Measurements from ENCODE around the gene PFKFB2.
"Not testable (repeated sequence)": the region's sequence is repeated elsewhere in the genome, so short reads cannot be mapped to it uniquely, and the experiment has no call there.

The PFKFB2 gene

GRCh38 chr1:207041397-207041796 lies 11.7 kb upstream of the PFKFB2 start:
- not testable (repeated sequence) for DNase-seq

DNA sequence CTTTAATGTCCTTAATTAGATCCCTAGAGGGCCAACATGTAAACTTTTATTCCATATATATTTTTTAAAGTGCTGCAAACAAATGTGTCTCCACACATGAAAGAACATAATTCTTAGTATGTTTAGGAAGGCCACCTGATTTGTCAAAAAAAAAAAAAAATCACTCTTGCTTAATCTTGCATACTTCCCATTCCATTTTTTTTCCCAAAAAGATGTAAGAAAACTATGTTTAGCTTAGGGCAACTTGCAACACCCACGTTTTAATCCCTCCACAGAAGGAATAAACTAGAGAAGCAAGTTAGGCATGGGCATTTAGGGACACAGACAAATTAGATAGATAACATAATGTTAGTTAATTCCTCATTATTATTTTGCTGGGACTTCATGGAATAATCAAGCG lies 7.6 kb upstream of the PFKFB2 start:
- no peak for DNase-seq

GRCh38 chr1:207047505-207047904 lies 5.6 kb upstream of the PFKFB2 start:
- no peak for DNase-seq

GRCh38 chr1:207048041-207048440 lies 5.0 kb upstream of the PFKFB2 start:
- no peak for DNase-seq

DNA sequence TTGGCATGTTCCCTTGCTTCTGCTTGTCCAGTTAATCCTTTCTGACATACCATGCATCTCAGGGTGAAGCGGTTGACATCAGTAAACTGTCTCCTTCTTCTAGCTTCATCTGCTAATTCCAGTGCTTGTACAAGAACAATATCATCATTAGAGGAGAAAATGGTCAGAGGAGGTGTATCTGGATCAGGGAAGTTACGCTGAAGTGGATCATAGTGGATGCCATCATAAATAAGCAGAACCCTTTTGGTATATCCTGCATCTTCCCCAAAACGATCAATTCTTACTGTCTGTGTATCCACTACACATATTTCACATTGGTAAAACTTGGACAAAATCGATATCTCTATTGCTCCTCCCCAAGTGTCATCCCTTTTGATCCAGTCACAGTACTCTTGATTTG lies 4.0 kb upstream of the PFKFB2 start:
- DNase-seq = no peak

DNA sequence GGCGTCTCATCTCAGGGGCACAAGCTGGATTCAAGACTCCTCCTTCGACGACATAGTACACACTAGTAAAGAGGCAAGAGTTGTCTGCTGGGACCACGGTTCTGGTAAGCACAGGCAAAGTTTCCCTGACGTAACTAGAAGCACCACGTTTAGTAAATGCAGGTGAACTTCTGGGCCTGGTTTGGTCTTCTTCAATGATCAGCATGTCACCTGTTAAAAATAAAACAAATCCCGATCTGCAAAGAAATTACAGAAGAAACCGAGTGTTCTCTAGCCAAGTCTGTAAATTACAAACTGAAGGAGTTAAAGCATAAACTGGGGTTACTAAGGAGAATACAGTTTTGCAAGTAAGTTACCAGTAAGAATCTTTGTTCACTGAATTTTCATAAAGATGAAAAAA lies 3.6 kb upstream of the PFKFB2 start:
- no peak for DNase-seq

DNA sequence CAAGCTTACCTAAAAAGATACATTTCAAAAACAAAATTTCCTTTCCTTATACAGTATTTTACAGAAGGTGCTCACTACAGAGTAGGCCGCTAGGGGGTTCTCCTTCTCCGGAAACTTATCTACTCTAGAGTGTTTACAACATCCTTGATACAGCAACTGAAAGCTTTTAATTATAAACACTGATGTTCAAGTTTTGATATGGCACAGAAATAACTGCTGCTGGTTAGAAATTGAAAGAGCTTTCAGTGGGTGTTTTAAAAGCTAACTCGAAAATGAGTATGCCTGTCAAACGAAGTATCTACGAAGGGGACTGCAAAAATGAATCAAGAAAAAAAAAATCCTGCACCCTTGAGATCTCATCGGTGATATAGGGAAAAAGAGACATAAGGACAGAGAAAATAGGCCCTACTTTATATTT lies 3.1 kb upstream of the PFKFB2 start:
- DNase-seq = no peak

DNA sequence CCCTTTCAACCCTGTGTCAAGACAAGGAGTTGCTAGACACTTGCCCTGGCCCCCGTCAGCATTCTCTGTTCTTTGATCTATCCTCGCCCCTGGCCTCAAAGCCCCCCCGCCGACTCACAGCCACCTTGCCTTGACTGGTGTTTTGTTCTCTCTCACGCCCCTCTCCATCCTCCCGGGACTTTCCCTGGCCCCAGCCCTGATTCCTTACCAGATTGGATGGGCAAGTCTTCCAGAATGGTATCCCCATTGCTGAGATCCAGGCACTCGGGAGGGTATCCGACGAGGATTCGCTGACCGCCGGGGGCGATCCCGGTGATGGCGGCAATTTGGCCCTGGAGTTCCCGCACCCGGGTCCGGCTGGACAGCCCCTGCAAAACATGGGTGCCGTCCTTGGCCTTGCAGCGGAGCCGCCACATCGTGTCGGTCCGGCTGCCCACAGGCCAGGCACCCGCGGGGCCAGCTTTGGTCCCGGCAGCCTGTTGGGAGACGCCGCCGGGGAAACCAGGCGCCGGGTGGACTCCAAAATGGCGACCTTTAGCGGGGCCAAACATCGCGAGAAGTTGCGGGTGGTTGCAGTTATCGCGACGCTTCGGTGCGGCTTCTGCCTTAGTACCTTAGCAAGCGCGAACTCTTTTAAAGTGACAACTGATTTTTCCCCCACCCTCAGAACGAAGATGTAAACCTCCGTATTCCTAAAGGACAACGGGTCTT lies 2.4 kb upstream of the PFKFB2 start:
- DNase-seq = peak; percentile 95

- no peak for DNase-seq
These were observed 1.7 kb upstream of the PFKFB2 start, which contains the start of gene YOD1 for GRCh38 chr1:207051191-207051943. Gene YOD1 (minus strand): TSS chr1:207051208. CDS start chr1:207051030, 178 bp downstream.

DNA sequence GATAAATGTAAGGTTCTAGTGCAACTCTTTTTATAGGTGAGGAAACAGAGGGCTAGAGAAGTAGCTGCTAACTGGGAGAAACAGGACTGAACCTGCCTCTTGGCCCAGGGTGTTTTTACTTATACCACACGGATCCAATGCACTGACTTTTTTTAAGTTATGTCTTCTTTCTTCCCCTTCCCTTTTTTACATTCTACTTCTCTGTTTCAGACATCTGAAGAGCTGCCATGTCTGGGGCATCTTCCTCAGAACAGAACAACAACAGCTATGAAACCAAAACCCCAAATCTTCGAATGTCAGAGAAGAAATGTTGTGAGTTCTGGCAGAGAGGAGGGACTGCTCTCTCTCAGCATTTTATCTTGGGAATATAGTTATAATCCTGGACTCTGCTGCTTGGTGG lies 1.4 kb downstream of the PFKFB2 start:
- DNase-seq = no peak

- DNase-seq = no peak
These were observed 2.4 kb downstream of the PFKFB2 start for GRCh38 chr1:207055386-207056001.

- no peak for DNase-seq
These were observed 3.6 kb downstream of the PFKFB2 start for GRCh38 chr1:207056673-207057072.

GRCh38 chr1:207058252-207058651 lies 5.2 kb downstream of the PFKFB2 start:
- DNase-seq = no peak

GRCh38 chr1:207058878-207059867 lies 6.1 kb downstream of the PFKFB2 start:
- DNase-seq = no peak

- DNase-seq = no peak
These were observed 6.8 kb downstream of the PFKFB2 start for GRCh38 chr1:207059881-207060280.

DNA sequence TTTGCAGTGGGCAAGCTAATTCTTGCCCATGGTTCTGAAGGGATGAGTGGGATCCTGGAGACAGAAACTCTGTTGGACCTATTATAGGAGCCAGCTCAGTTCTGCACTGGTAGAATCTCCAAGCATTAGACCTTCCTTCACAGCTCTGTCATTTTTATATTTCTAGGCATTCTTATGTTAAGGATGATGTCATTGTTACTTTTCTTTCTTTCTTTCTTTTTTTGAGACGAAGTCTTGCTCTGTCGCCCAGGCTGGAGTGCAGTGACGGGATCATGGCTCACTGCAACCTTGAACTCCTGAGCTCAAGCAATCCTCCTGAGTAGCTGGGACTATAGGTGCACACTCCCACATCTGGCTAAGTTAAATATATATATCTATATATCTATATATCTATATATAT lies 7.5 kb downstream of the PFKFB2 start:
- no peak for DNase-seq

DNA sequence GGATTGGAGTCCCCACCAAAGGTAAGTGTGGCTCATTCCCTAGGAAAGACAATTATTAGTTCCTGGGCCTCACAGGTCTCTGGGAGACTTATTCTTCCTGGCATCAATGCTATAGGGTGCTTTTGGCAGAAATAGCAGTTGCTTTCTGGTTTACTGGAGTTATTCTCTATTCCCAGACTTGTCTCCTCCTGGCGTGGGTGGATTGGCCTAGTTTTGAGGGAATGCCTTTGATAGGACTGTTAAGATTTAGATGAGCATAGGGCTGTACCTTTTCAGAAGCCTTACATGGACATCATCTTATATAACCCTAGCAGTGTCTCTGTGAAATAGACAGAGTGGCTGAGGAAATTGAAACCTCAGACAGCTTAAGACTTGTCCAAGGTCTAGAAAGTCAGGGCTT lies 9.0 kb downstream of the PFKFB2 start:
- DNase-seq = no peak

- no peak for DNase-seq
These were observed 9.9 kb downstream of the PFKFB2 start for GRCh38 chr1:207063014-207063413.

DNA sequence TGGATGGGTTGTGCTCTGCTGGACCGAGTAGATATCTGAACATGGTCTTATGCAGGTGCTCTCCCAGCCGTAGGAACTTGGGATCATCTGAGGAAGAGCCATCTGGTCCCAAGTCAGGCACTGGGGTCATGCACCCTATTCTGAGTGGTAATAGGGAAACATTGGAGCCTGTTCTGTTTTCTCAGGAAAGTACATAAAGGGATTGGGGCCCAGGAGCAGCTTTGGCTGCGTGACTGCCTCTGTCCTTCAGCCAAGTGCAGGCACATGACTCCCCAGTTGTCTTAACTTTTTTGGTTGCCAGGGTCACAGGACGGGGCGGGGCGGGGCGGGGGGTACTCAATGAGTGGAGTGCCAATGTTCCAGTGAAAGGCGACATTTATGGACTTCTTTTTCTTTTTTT lies 11.5 kb downstream of the PFKFB2 start:
- DNase-seq = no peak

DNA sequence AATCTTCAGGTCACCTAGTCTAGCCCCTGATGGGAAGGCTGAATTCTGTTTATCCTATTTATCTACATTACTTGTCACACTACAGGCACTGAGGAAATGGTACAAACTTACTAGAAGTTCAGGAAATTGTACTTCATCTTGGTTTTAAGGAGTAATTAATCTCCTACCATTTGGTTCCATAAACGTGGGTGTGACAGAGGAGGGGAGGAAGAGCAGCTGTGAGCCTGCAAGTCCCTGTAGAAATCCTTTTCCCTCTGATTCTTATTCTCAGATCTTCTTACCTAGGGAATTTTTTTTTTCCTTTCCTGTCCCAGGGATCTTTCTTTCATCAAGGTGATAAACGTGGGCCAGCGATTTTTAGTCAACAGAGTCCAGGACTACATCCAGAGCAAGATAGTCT lies 14.1 kb downstream of the PFKFB2 start:
- no peak for DNase-seq

- no peak for DNase-seq
These were observed 14.6 kb downstream of the PFKFB2 start for GRCh38 chr1:207067665-207068064.

DNA sequence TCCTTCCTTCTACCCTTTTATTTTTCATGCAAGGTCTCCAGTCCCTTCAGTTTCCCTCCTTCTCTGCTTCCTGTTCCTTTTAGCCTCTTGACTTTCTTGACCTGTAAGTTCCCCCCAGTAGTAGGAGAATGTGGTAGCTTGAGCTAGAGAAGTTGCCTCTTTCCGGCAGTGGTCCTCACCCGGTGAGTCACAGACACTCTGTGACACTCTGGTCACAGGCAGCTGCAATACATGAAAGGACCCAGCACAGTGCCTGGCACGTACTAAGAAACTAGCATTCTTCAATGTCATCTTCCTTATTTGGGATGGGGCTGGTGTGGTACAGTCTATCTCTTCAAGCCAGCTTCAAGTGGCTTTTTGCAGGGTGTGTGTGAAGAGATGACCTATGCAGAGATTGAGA lies 16.0 kb downstream of the PFKFB2 start:
- no peak for DNase-seq

All from right forelimb (tissue), 1 donor.